Measurements from ENCODE around the gene SMAD9.

GRCh38 chr13:36883824-36884223 lies 36.2 kb downstream of the SMAD9 start:
- TF ChIP-seq ARNT (IDR thresholded peaks at IDR 0.05) (no peak), BHLHE40 (IDR thresholded peaks at IDR 0.05; ENCODE audit: borderline replicate concordance) (no peak), SUZ12 (IDR thresholded peaks at IDR 0.05) (no peak), PKNOX1 (IDR thresholded peaks at IDR 0.05) (no peak), SP1 (IDR thresholded peaks at IDR 0.05) (no peak), NFRKB (IDR thresholded peaks at IDR 0.05) (no peak), FOXM1 (IDR thresholded peaks at IDR 0.05; ENCODE audit: borderline replicate concordance) (no peak), HDGF (IDR thresholded peaks at IDR 0.05; ENCODE audit: borderline replicate concordance) (no peak), CTBP1 (IDR thresholded peaks at IDR 0.05; ENCODE audit: borderline replicate concordance) (no peak)

Measured in HEK293T (cell line).